SK-N-MC (cell line): Measurements from ENCODE around the gene MRPL55.

Source experiments
- DNase-seq: peaks from one replicate; pipeline ENCODE4 v3.0.0-alpha.2; 2011; ENCODE audit warnings: low read depth, low spot score
- H3K27ac ChIP-seq: fragments of 200-600 bp; sonication (generic); 2 replicates; pipeline ENCODE4 v1.5.1; 2016; ENCODE audit warnings: mixed run types
- H3K36me3 ChIP-seq: fragments of 200-600 bp; sonication (generic); 2 replicates; pipeline ENCODE4 v1.6.1; 2017; ENCODE audit warnings: antibody characterized with exemption, low read length, mixed read lengths; ENCODE audit not compliant: insufficient read depth
- H3K4me3 ChIP-seq: fragments of 200-600 bp; sonication (generic); 2 replicates; pipeline ENCODE4 v1.5.1; 2016
- H3K9ac ChIP-seq: fragments of 200-600 bp; sonication (generic); 2 replicates; pipeline ENCODE4 v1.8.0; 2017; ENCODE audit warnings: mixed run types, mixed read lengths; ENCODE audit not compliant: insufficient read length
- H3K9me3 ChIP-seq: fragments of 200-600 bp; sonication (generic); 2 replicates; pipeline ENCODE4 v1.6.1; 2017; ENCODE audit warnings: low read depth, mild to moderate bottlenecking, antibody characterized with exemption, low read length, moderate library complexity, mixed read lengths
- EZH2 ChIP-seq: fragments of 200-600 bp; sonication (generic); IDR thresholded peaks from one replicate; pipeline ENCODE4 v1.6.1; 2017; ENCODE audit warnings: antibody characterized with exemption
- FOXP2 ChIP-seq: optimal IDR thresholded peaks from 2 replicates; pipeline ENCODE3; 2011; ENCODE audit warnings: mild to moderate bottlenecking, moderate library complexity; ENCODE audit not compliant: insufficient read depth; ENCODE audit errors: extremely low read length, control extremely low read depth
- POLR2AphosphoS5 ChIP-seq: IDR thresholded peaks from 2 replicates; pipeline ENCODE4 v1.6.1; 2012; ENCODE audit warnings: mild to moderate bottlenecking, low read depth, low read length, borderline replicate concordance

The MRPL55 gene

GRCh38 chr1:228097333-228098081 lies 11.6 kb downstream of the MRPL55 start:
- Histone ChIP-seq H3K9me3 (no peaks in the 10 kb centered on the region), H3K36me3 (peaks cover 60% of the 10 kb centered on the region), H3K27ac (no peak overlapping the region), H3K9ac (no peak overlapping the region), H3K4me3 (no peak overlapping the region)
- no peak for DNase-seq
- no peak for TF ChIP-seq FOXP2
- TF ChIP-seq EZH2 = no peak
- TF ChIP-seq POLR2AphosphoS5 = no peak

- Histone ChIP-seq H3K36me3 (peaks cover 68% of the 10 kb centered on the region), H3K27ac (no peak overlapping the region), H3K4me3 (no peak overlapping the region), H3K9me3 (no peaks in the 10 kb centered on the region), H3K9ac (no peak overlapping the region)
- no peak for DNase-seq
- TF ChIP-seq POLR2AphosphoS5 (no peak), EZH2 (no peak), FOXP2 (no peak)
These were observed 12.4 kb downstream of the MRPL55 start for GRCh38 chr1:228096416-228097332.

GRCh38 chr1:228095938-228096337 lies 13.2 kb downstream of the MRPL55 start:
- no peaks in the 10 kb centered on the region for H3K9me3 ChIP-seq
- H3K9ac ChIP-seq = no peak overlapping the region
- no peak overlapping the region for H3K4me3 ChIP-seq
- H3K27ac ChIP-seq = no peak overlapping the region
- no peak for DNase-seq
- peaks cover 75% of the 10 kb centered on the region for H3K36me3 ChIP-seq
- TF ChIP-seq EZH2 (no peak), POLR2AphosphoS5 (no peak), FOXP2 (no peak)

GRCh38 chr1:228095161-228095560 lies 13.9 kb downstream of the MRPL55 start:
- no peak overlapping the region for H3K9ac ChIP-seq
- peaks cover 83% of the 10 kb centered on the region for H3K36me3 ChIP-seq
- no peak overlapping the region for H3K4me3 ChIP-seq
- no peaks in the 10 kb centered on the region for H3K9me3 ChIP-seq
- no peak for DNase-seq
- no peak for TF ChIP-seq FOXP2
- no peak for TF ChIP-seq EZH2
- no peak overlapping the region for H3K27ac ChIP-seq

GRCh38 chr1:228094432-228095016 lies 14.6 kb downstream of the MRPL55 start:
- Histone ChIP-seq H3K4me3 (no peak overlapping the region), H3K9me3 (no peaks in the 10 kb centered on the region), H3K36me3 (peaks cover 83% of the 10 kb centered on the region), H3K9ac (no peak overlapping the region), H3K27ac (no peak overlapping the region)
- no peak for TF ChIP-seq POLR2AphosphoS5
- TF ChIP-seq FOXP2 = no peak
- no peak for TF ChIP-seq EZH2
- no peak for DNase-seq

GRCh38 chr1:228093050-228093906 lies 15.8 kb downstream of the MRPL55 start:
- peaks cover 83% of the 10 kb centered on the region for H3K36me3 ChIP-seq
- H3K9me3 ChIP-seq = no peaks in the 10 kb centered on the region
- no peak overlapping the region for H3K4me3 ChIP-seq
- DNase-seq = no peak
- no peak overlapping the region for H3K9ac ChIP-seq
- no peak for TF ChIP-seq EZH2
- no peak for TF ChIP-seq POLR2AphosphoS5
- TF ChIP-seq FOXP2 = no peak
- no peak overlapping the region for H3K27ac ChIP-seq

GRCh38 chr1:228092342-228093049 lies 16.6 kb downstream of the MRPL55 start:
- no peak overlapping the region for H3K9ac ChIP-seq
- H3K4me3 ChIP-seq = no peak overlapping the region
- DNase-seq = no peak
- H3K36me3 ChIP-seq = peaks cover 83% of the 10 kb centered on the region
- H3K9me3 ChIP-seq = no peaks in the 10 kb centered on the region
- no peak for TF ChIP-seq FOXP2
- no peak for TF ChIP-seq EZH2
- no peak for TF ChIP-seq POLR2AphosphoS5
- H3K27ac ChIP-seq = no peak overlapping the region
